Activated CD4-positive, alpha-beta T cell treated with anti-CD3 and anti-CD28 coated beads, Interleukin-2, amount 10 ng/mL, durations not matched to agents 7 days and 5 days (primary cell): Measurements from ENCODE around the gene HOXB3. TPM values are rescaled to one million over a fixed set of nuclear protein-coding genes. Genes with fewer than 3 reads are reported as not detected.

ENCODE experiments used
- CTCF ChIA-PET: fragments of 350-600 bp; sonication (Branson Sonifier 250); formaldehyde crosslinking; loops from one replicate; lab custom pipeline; 2021; ENCODE audit warnings: antibody characterized with exemption; lab: Charles Lee
- POLR2A ChIA-PET: fragments of 350-600 bp; sonication (Branson Sonifier 250); formaldehyde crosslinking; loops from one replicate; lab custom pipeline; 2021; ENCODE audit warnings: antibody characterized with exemption; lab: Charles Lee
- DNase-seq: peaks from one replicate; pipeline ENCODE4 v3.0.0-alpha.2; 2020
- H3K27ac Mint-ChIP-seq: one replicate; pipeline ENCODE4 v1.8.0; 2021; ENCODE audit warnings: mild to moderate bottlenecking, moderate library complexity, mixed read lengths
- H3K27me3 Mint-ChIP-seq: one replicate; pipeline ENCODE4 v1.8.0; 2021; ENCODE audit warnings: mixed read lengths
- H3K36me3 Mint-ChIP-seq: one replicate; pipeline ENCODE4 v1.8.0; 2021; ENCODE audit warnings: low read depth, mixed read lengths
- H3K4me1 Mint-ChIP-seq: one replicate; pipeline ENCODE4 v1.8.0; 2021; ENCODE audit warnings: mixed read lengths
- H3K4me3 Mint-ChIP-seq: one replicate; pipeline ENCODE4 v1.8.0; 2021; ENCODE audit warnings: mild to moderate bottlenecking, moderate library complexity, mixed read lengths
- H3K9me3 Mint-ChIP-seq: one replicate; pipeline ENCODE4 v1.8.0; 2021; ENCODE audit warnings: mixed read lengths
- total RNA-seq, 2 experiments: library from RNA; stranded (reverse); gene quantifications; one replicate each; pipeline ENCODE4 v1.2.3, GENCODE V29; 2021

HOXB3 gene
- total RNA-seq, 2 experiments from 2014 or later: 3.1 to 4.5 TPM

DNA sequence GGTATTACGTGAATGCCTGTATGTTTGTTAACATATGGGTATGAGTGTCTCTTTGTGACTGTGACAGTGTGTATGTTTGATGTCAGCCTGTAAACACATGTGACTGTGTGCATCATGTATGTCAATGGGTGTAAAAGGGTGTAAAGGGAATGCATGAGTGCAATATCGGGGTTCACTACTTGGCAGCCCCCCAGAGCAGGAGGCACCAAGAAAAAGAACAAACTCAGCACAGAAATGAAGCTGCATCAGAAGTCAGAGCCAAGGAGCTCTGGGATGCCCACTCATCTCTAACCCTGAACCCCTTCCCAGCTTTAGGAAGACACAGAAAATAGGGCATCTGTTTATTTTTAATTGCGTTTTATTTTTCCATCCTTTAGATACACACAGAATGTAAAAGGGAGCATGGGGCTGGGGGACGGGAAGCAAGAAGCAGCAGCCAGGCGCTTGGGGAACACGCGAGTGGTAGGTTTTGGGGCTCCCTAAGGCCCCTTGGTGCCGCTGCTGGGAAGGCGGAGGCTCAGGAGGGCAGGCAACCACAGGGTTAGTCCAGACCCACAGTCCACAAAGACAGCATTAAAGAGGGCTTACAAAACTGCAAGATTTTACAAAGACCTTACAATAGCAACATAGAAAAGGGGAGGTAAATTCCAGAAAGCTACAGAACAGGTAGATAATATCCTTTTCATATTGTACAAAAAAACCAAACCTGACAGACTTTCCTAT, 17.0 kb upstream of the HOXB3 start:
- no peak for DNase-seq
- Mint-ChIP-seq H3K27me3 (peaks cover 82% of the 10 kb centered on the region), H3K4me1 (peaks cover 26% of the 10 kb centered on the region), H3K27ac (no peak overlapping the region), H3K9me3 (no peaks in the 10 kb centered on the region), H3K4me3 (no peak overlapping the region), H3K36me3 (no peaks in the 10 kb centered on the region)
- CTCF ChIA-PET: interaction anchor here (0.6 to 2.0 kb wide), 6 partner anchors 8 to 118 kb away, joined by 3 to 8 read pairs (median 3); partner anchors contain the start of gene HOXB8
- POLR2A ChIA-PET: no interaction called here

DNA sequence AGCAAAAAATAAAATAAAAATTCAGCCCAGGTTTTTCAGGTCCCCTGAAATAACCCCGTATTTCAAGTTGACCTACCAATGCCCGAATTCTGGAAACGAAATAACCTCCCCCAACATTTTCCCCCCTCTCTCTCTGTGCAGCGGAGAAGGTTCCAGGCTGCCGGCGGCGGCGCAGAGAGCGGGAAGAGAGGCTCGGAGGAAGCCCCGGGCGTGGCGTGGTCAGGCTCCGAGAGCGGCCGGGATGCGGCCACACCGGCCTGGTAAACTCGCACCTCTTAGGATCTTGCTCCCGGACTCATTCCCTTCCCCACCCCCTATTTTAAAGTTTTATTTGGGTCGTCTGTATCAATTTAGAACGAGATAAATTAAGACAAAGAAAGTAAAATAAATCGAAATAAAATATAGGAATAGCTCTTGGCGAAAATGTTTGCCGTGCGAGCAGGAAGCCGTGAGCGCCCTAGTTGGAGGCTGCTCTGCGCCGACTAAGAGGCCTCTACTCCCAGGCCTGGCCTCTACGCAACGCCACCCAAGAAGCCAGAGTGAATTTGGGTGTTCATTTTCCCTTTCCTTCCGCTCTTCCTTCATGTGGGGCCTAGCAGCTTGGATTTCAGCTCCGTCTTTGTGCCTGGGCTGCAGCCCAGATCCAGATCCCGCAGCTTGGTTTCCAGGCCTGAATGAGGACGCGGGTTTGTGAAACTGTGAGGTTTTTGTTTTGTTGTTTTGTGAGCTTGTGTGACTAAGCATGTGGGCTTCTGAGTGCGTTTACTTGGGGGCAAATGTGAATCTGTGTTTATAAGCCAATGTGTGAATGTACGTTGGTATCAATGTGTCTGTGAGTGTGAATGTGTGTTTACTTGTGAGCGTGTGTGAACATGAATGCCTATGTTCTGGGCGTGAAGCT, 16.2 kb upstream of the HOXB3 start:
- peaks cover 26% of the 10 kb centered on the region for H3K4me1 Mint-ChIP-seq
- DNase-seq: no peak
- no peaks in the 10 kb centered on the region for H3K36me3 Mint-ChIP-seq
- no peak overlapping the region for H3K4me3 Mint-ChIP-seq
- peaks cover 84% of the 10 kb centered on the region for H3K27me3 Mint-ChIP-seq
- no peaks in the 10 kb centered on the region for H3K9me3 Mint-ChIP-seq
- POLR2A ChIA-PET: no interaction called here
- no peak overlapping the region for H3K27ac Mint-ChIP-seq
- CTCF ChIA-PET: interaction anchor here (0.6 to 2.0 kb wide), 3 partner anchors 12 to 119 kb away, joined by 3 to 8 read pairs (median 3); no protein-coding TSS in a partner anchor

DNA sequence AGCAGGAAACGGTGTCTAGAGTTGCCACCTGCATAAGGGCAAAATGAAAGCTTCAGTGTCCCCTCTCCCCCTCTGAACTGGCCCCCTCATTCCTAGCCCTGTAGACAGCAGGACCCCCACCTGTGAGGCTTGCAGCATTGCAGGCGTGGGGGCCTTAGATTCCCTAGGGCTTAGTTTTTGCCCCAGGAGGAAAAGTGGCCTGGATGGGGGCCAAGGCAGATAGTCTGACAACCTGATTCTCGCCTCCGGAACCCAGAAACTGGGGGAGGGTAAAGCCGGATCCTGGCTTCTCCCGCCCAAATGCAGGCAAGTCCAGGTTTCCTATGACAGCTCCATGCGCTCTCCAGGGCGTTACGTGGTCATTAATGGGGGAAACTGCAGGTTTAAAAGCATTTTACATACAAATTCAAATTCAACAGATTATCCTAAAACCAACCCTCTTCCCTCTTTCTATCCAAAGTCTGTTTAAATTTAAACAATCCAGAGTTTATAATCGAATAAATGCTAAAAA, 15.4 kb upstream of the HOXB3 start:
- POLR2A ChIA-PET: no interaction called here
- CTCF ChIA-PET: interaction anchor here (0.6 to 1.1 kb wide), 2 partner anchors 12 to 733 kb away, joined by 3 to 5 read pairs; partner anchors contain the start of gene HOXB5

DNA sequence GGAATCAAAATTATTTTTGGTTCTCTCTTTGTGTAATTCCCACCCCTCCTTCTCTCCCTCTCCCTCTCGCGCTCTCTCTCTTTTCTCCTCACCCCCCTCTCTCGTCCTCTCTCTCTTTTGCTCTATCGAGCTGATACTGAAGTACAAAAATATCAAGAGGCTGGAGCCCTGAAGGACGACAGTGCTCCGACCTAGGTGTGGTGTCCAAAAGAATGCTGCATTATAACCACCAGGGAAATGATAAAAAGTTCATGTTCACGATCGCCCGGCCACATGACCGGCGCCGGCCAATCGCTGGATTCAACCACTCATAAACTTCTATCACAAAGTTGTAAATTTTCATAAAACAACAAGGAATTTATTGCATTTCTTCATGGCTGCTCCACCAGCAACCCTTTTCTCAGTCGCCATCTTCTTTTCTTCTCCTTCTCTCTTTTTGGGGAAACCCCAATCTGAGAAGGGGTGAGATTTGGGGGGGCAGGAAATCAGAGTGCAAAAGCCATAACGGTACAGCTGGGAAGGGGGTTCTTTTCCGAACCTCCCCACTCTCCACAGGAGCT, 14.8 kb upstream of the HOXB3 start, which contains the start of gene HOXB6:
Gene HOXB6 (minus strand): TSS at position 217 of the 560 bp plus-strand sequence. CDS start 6,836 bp downstream, outside the sequence.
- no peak for DNase-seq
- Mint-ChIP-seq H3K27me3 (peaks cover 90% of the 10 kb centered on the region), H3K36me3 (no peaks in the 10 kb centered on the region), H3K9me3 (no peaks in the 10 kb centered on the region), H3K27ac (no peak within 1 kb of the TSS), H3K4me1 (peaks cover 20% of the 10 kb centered on the region), H3K4me3 (no peak within 1 kb of the TSS)
- ChIA-PET CTCF (interaction anchor here (0.6 to 1.1 kb wide), 3 partner anchors 12 to 734 kb away, joined by 3 to 5 read pairs (median 3); partner anchors contain the start of gene HOXB5), POLR2A (no interaction called here)

More for the DNA sequence above, 15.4 kb upstream of the HOXB3 start:
- H3K27me3 Mint-ChIP-seq: peaks cover 86% of the 10 kb centered on the region
- H3K36me3 Mint-ChIP-seq: no peaks in the 10 kb centered on the region
- peaks cover 20% of the 10 kb centered on the region for H3K4me1 Mint-ChIP-seq
- H3K4me3 Mint-ChIP-seq: no peak overlapping the region
- DNase-seq: no peak
- no peak overlapping the region for H3K27ac Mint-ChIP-seq
- no peaks in the 10 kb centered on the region for H3K9me3 Mint-ChIP-seq

DNA sequence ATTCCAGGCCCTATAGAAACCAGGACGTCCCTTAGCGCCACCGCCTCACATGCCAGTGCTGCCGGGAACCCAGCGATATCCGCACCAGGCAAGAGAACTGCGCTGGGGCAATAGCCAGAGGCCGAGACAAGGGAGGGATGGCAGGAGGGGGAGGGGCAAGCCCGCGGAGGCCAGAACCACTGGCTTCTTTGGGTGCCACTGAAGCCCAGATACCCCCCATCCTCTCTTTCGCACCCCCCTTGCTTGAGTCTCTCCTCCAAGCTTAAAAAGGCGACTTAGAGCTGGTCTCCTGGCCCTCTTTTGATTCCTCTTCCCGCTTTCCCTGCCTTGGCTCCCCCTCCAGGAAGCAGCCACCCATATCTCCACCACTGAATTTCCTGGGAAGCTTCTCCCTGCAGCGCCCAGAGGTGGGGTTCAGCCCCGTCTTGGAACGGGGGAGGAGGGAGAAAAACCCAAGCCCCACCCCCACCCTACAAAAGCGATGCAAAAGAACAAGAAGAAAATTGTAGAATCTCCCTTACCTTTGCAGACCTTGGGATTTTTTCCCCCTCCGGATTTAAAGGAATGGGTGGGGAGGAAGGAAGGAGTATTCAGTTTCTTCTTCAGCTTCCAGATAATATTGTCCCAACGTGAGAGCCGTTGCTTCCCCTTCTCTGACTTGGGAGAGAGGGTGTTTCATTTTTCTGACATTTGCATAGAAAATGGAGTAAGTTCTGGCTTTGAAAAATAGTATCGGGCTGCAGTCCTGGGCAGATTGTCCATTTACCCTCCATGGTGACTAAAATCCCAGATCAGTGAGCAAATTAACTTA, 14.1 kb upstream of the HOXB3 start:
- Mint-ChIP-seq H3K4me3 (no peak overlapping the region), H3K9me3 (no peaks in the 10 kb centered on the region), H3K27ac (no peak overlapping the region), H3K4me1 (peaks cover 20% of the 10 kb centered on the region), H3K27me3 (peaks cover 90% of the 10 kb centered on the region), H3K36me3 (no peaks in the 10 kb centered on the region)
- no peak for DNase-seq
- POLR2A ChIA-PET: no interaction called here
- CTCF ChIA-PET: interaction anchor here (0.6 to 1.1 kb wide), 2 partner anchors 11 to 430 kb away, joined by 3 read pairs; partner anchors contain the start of gene HOXB5

DNA sequence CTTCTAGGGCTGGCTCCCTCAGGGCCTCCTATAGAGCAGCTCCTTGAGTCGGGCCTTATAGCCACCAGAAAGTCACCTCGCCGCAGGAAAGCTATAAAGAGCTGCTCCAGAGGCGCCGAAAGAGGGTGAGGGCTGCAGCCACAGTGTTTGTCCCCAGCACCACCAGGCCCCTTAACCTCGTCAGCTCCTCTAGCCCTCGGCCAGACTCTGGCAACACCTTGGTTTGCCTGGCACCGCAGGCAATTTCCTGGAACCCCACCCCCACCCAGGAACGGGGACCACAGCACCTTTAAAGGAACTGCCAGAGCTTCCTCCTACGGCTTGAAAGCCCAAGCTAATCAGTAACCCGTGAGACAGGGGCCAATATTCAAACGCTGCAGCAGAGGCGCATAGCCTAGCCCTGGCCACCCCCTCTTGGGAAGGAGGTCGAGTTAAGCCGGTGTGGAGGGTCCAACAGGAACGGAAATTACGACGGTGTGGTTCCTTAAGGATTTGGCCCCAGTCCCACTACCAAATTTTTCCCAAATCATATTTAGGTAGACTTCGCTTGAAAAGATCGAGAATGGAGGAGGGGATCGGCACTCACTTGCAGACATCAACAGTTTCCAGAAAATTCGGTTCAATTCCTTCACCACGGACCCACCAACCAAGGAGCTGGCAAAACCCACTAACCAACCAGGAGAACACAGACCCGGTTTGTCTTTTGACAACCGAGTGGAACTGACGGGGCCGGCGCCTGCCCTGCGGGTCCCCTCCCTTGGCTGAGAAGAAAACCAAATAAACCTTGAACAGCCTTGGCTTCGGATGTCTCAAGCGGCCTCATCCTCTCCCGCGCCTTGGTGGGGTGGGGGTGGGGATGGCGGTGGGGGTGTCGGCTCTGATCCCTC, 11.7 kb upstream of the HOXB3 start:
- H3K9me3 Mint-ChIP-seq: no peaks in the 10 kb centered on the region
- H3K36me3 Mint-ChIP-seq: no peaks in the 10 kb centered on the region
- CTCF ChIA-PET: interaction anchor here (0.6 to 1.5 kb wide), 7 partner anchors 9 to 575 kb away, joined by 3 to 4 read pairs (median 3); no protein-coding TSS in a partner anchor
- no peak for DNase-seq
- peaks cover 40% of the 10 kb centered on the region for H3K4me1 Mint-ChIP-seq
- POLR2A ChIA-PET: no interaction called here
- no peak overlapping the region for H3K27ac Mint-ChIP-seq
- H3K4me3 Mint-ChIP-seq: no peak overlapping the region
- peaks cover 93% of the 10 kb centered on the region for H3K27me3 Mint-ChIP-seq

DNA sequence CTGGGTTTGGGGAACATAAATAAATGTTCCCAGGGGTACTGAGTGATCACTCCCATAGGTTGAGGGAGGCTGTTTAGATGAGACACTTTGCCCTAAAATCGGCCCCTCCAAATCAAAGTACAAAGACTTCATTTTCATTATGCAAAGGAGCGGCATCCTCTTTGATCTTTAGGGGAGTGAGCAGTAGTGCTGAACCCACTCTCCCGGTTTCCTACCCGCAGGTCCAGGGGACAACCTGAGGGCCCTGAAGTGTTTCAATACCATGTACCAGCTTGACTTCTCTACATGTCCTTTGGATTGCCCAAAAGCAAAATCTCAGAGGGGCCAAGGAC, 11.1 kb upstream of the HOXB3 start:
- Mint-ChIP-seq H3K9me3 (no peaks in the 10 kb centered on the region), H3K27me3 (peaks cover 94% of the 10 kb centered on the region), H3K27ac (no peak overlapping the region), H3K36me3 (no peaks in the 10 kb centered on the region), H3K4me1 (peaks cover 46% of the 10 kb centered on the region), H3K4me3 (no peak overlapping the region)
- ChIA-PET POLR2A (no interaction called here), CTCF (interaction anchor here (0.6 to 1.5 kb wide), 8 partner anchors 8 to 575 kb away, joined by 3 to 5 read pairs (median 4); no protein-coding TSS in a partner anchor)
- DNase-seq: no peak

DNA sequence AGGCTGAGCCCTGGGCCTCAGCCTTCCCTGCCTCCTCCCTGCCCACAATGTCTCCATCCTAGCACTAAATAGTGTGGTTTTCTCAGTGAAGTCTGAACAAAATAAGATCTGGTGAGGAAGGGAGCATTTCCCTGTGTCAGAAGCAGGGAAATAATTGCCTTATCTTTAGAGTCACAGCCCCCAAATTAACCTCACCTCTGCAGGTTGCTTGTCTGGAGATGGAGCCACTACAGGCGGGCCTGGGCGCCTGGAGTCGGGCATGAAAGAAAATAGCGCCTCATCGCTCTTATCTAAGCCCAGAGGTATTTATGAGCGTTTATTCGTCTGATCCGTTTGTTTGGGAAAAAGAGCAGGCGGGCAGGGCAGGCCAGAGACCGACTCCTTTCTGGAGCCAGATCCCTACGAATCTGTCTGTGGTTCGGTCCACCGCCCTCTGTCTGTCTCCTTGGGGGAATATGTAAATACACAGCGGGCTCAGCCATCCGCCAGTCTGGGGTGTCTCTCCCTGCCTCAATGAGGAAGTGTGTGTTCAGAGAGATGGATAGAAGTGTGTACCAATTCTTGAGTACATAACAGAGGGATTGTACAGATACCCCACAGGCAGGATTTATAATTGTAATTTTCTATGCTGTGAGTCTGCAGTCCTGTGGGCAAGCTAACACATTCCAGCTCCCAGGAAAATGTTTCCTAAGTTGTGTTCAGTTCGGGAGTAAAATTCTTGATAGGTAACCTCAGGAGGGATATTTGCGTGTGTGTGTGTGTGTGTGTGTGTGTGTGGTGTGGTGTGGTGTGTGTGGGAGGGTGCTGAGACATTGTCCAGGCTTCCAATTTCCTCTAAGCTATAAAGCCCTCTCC, 10.4 kb upstream of the HOXB3 start:
- Mint-ChIP-seq H3K27me3 (peaks cover 95% of the 10 kb centered on the region), H3K9me3 (no peaks in the 10 kb centered on the region), H3K27ac (no peak overlapping the region), H3K36me3 (no peaks in the 10 kb centered on the region), H3K4me3 (no peak overlapping the region), H3K4me1 (peaks cover 50% of the 10 kb centered on the region)
- no peak for DNase-seq
- ChIA-PET CTCF (interaction anchor here (0.6 to 1.1 kb wide), 6 partner anchors 9 to 465 kb away, joined by 3 to 5 read pairs (median 4); no protein-coding TSS in a partner anchor), POLR2A (no interaction called here)

DNA sequence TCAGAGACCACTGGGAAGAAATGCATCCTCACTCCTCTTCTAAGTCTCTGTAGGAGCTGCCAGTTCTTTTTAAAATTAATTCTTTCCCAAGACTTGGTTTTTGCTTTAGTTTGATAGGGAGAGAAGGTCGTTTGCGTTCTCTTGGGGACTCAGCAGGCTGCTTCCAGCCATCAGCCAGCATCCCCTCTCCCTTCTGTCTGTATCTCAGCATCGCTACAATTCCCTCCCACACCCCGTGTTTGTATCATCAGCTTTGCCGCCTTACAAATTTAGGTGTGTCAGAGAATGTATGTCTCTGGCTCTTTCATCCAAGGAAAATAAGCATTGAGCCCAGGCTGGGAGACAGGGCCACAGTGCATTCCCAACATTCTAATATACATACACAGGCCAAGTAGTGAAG, 9.3 kb upstream of the HOXB3 start:
- H3K27me3 Mint-ChIP-seq: peaks cover 93% of the 10 kb centered on the region

DNA sequence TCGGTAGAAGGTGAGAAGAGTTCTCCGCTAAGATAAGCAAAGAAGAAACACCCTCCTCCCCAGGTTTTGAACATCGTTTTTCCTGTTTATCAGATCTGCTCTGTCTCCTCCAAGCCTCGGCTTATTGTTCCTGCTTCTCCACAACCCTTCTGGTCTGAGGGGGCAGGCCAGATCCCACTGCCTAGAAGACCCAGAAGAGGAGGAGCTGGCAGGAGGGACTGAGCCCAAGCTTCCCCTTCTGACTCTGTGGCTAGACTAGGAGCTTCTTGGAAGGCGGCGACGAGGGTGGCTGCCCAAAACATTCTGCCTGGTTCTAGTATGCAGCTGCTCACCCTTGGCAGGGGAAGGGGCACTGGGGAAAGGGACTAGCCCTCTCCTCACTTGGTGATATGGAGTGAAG, 8.7 kb upstream of the HOXB3 start:
- Mint-ChIP-seq H3K4me1 (peaks cover 51% of the 10 kb centered on the region), H3K27ac (no peak overlapping the region), H3K9me3 (no peaks in the 10 kb centered on the region), H3K27me3 (peaks cover 92% of the 10 kb centered on the region), H3K36me3 (no peaks in the 10 kb centered on the region), H3K4me3 (no peak overlapping the region)
- CTCF ChIA-PET: interaction anchor here (1.0 to 1.1 kb wide), 2 partner anchors 20 to 25 kb away, joined by 3 read pairs; no protein-coding TSS in a partner anchor
- POLR2A ChIA-PET: no interaction called here
- DNase-seq: no peak

More for the DNA sequence above, 9.3 kb upstream of the HOXB3 start:
- H3K4me3 Mint-ChIP-seq: no peak overlapping the region
- no peak for DNase-seq
- no peak overlapping the region for H3K27ac Mint-ChIP-seq
- CTCF ChIA-PET: interaction anchor here (1.0 to 1.1 kb wide), 2 partner anchors 19 to 24 kb away, joined by 3 read pairs; no protein-coding TSS in a partner anchor
- H3K4me1 Mint-ChIP-seq: peaks cover 50% of the 10 kb centered on the region
- H3K36me3 Mint-ChIP-seq: no peaks in the 10 kb centered on the region
- POLR2A ChIA-PET: no interaction called here
- no peaks in the 10 kb centered on the region for H3K9me3 Mint-ChIP-seq
